ENCODE data around the gene LCMT1. TPM values are rescaled to one million over a fixed set of nuclear protein-coding genes. Genes with fewer than 3 reads are reported as not detected.

LCMT1 gene
- total RNA-seq, 1 donor from 2014 or later = 39.1 TPM

DNA sequence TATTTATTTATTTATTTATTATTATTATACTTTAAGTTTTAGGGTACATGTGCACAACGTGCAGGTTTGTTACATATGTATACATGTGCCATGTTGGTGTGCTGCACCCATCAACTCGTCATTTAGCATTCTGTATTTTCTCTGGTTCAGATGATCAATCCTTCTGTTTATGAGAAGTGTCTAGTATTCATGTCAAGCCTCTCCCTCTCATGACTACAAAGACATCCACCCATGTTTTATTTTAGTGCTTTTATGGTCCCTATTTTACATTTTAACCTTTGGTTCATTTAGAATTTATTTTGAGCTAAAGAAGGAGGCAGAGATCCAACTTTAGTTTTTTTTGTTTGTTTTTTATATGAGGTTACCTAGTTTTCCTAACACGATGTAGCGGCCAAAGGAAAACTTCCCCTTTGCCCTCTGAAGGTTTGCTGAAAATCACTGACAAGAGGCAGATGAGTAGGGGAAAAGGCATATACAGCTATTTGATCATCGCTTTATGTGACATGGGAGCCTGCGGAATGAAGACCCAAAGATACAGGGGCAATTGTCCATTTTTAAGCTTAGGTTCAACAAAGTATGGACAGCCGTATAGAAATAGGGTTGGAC, 82.8 kb downstream of the LCMT1 start:
- H3K9me3 Mint-ChIP-seq = no peaks in the 10 kb centered on the region
- no peak overlapping the region for H3K4me3 Mint-ChIP-seq
- intact Hi-C loops (cut with micrococcal nuclease) = no loop called here
- H3K4me1 Mint-ChIP-seq (ENCODE audit: low read depth) = no peaks in the 10 kb centered on the region
- no peak for DNase-seq (ENCODE audit: low spot score)
- H3K27ac Mint-ChIP-seq = no peak overlapping the region
- H3K27me3 Mint-ChIP-seq (ENCODE audit: insufficient read depth) = no peaks in the 10 kb centered on the region
- no peaks in the 10 kb centered on the region for H3K36me3 Mint-ChIP-seq (ENCODE audit: low read depth)

DNA sequence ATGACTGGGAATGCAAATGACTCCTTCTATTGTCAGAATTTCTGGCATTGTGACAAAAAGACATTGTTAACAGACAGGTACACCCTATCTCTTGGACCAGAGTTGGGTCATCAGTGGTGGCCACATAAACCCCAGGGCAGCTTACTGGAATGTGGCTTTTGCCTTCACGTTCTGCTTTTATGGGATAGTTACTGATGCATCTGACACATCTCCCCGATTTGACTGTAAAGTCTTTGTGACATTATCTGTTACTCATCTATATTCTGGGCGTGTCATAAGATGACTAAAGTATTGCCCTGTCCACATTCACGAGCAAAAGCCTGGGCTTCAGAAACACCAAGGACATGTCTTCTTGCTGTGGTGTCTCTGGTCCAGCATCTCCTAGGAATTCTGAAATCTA, 86.5 kb downstream of the LCMT1 start:
- DNase-seq (ENCODE audit: low spot score) = no peak
- Mint-ChIP-seq H3K27me3 (ENCODE audit: insufficient read depth) (no peaks in the 10 kb centered on the region), H3K36me3 (ENCODE audit: low read depth) (no peaks in the 10 kb centered on the region), H3K4me3 (no peak overlapping the region), H3K27ac (no peak overlapping the region), H3K9me3 (no peaks in the 10 kb centered on the region), H3K4me1 (ENCODE audit: low read depth) (no peaks in the 10 kb centered on the region)
- intact Hi-C loops (cut with micrococcal nuclease) = no loop called here

DNA sequence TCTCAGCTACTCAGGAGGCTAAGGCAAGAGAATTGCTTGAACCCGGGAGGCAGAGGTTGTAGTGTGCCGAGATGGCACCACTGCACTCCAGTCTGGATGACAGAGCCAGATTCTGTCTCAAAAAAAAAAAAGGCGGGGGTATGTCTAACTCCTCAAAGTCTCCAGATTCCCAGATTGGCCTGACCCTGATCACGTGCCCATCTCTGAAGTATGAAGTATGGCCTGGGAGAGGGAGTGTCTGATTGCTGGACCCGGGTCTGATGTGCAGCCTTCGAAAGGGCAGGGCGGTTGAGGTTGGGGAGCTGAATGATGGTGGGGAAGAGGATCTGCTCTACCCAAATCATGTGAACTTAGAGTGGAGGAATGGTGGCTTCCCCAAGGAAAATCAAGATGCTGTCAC, 87.9 kb downstream of the LCMT1 start:
- intact Hi-C loops (cut with micrococcal nuclease) = no loop called here
- Mint-ChIP-seq H3K27ac (no peak overlapping the region), H3K4me3 (no peak overlapping the region), H3K9me3 (no peaks in the 10 kb centered on the region), H3K27me3 (ENCODE audit: insufficient read depth) (peaks cover 2% of the 10 kb centered on the region), H3K36me3 (ENCODE audit: low read depth) (no peaks in the 10 kb centered on the region), H3K4me1 (ENCODE audit: low read depth) (no peaks in the 10 kb centered on the region)
- DNase-seq (ENCODE audit: low spot score) = no peak

DNA sequence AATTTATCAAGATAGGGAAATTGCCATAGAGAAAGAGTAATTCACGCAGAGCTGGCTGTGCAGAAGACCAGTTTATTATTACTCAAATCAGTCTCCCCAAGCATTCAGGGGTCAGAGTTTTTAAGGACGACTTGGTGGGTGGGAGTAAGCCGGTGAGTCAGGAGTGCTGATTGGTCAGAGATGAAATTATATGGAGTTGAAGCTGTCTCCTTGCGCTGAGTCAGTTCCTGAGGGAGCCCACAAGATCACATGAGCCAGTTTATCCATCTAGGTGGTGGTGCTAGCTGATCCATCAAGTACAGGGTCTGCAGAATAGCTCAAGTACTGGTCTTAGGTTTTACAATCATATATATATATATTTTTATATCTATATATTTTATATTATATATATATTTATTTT, 99.2 kb downstream of the LCMT1 start:
- intact Hi-C loops (cut with micrococcal nuclease) = no loop called here
- H3K27me3 Mint-ChIP-seq (ENCODE audit: insufficient read depth) = peaks cover 9% of the 10 kb centered on the region
- no peak overlapping the region for H3K4me3 Mint-ChIP-seq
- H3K4me1 Mint-ChIP-seq (ENCODE audit: low read depth) = no peaks in the 10 kb centered on the region
- H3K36me3 Mint-ChIP-seq (ENCODE audit: low read depth) = no peaks in the 10 kb centered on the region
- H3K9me3 Mint-ChIP-seq = no peaks in the 10 kb centered on the region
- DNase-seq (ENCODE audit: low spot score) = no peak
- H3K27ac Mint-ChIP-seq = no peak overlapping the region

DNA sequence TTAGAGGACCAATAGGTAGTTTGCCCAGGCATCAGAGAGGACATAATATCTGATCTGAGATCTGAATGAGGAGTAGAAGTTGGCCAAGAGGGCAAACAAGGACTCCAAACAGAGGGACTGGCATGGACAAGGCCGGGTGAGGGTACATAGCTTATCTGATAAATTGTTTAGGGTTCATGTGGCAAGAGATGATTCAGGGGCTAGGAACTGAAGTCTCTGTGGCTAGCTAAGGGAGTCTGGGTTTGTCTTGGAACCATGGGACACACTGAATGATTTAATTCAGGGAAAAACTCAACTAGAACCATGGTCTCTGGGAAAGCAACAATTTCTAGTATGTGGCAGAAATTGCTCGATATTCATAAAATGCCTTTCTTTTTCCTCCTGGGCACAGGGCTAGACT, 101.1 kb downstream of the LCMT1 start:
- no peaks in the 10 kb centered on the region for H3K36me3 Mint-ChIP-seq (ENCODE audit: low read depth)
- intact Hi-C loops (cut with micrococcal nuclease) = no loop called here
- H3K4me3 Mint-ChIP-seq = no peak overlapping the region
- no peak overlapping the region for H3K27ac Mint-ChIP-seq
- H3K4me1 Mint-ChIP-seq (ENCODE audit: low read depth) = no peaks in the 10 kb centered on the region
- H3K9me3 Mint-ChIP-seq = no peaks in the 10 kb centered on the region
- H3K27me3 Mint-ChIP-seq (ENCODE audit: insufficient read depth) = peaks cover 9% of the 10 kb centered on the region
- DNase-seq (ENCODE audit: low spot score) = no peak

DNA sequence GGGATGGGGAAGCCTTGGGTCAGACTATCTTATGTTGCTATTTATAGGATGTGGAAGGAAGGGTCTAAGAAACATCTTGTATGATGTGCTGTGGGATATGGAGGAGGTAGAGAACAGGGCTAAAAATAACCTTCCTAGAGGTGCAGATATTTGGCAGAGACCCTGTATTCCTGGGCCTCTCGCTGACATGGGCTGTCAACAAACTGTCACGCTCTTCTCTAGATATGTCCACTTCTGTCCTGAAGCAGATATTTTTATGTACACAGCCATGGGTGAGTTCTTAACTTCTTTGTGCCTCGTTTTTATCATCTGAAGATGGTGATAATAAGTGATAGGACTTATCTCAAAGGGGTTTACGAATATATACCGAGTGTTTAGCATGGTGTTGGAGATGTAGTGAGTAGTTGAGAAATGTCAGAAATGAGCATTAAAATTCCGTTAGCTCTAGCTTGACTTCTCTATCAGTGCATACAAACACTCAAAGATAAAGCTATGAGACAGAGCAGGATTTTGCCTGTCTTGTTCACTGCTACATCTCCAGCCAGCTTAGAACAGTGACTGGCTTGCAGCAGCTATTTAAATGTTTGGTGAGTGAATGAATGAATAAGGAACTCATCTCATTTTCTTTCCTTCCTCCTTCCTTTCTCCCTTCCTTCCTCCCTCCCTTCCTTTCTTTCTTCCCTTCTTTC, 102.3 kb downstream of the LCMT1 start:
- H3K4me3 Mint-ChIP-seq = no peak overlapping the region
- peaks cover 8% of the 10 kb centered on the region for H3K27me3 Mint-ChIP-seq (ENCODE audit: insufficient read depth)
- H3K27ac Mint-ChIP-seq = no peak overlapping the region
- no peaks in the 10 kb centered on the region for H3K9me3 Mint-ChIP-seq
- DNase-seq (ENCODE audit: low spot score) = no peak
- no peaks in the 10 kb centered on the region for H3K4me1 Mint-ChIP-seq (ENCODE audit: low read depth)
- H3K36me3 Mint-ChIP-seq (ENCODE audit: low read depth) = no peaks in the 10 kb centered on the region
- intact Hi-C loops (cut with micrococcal nuclease) = no loop called here

DNA sequence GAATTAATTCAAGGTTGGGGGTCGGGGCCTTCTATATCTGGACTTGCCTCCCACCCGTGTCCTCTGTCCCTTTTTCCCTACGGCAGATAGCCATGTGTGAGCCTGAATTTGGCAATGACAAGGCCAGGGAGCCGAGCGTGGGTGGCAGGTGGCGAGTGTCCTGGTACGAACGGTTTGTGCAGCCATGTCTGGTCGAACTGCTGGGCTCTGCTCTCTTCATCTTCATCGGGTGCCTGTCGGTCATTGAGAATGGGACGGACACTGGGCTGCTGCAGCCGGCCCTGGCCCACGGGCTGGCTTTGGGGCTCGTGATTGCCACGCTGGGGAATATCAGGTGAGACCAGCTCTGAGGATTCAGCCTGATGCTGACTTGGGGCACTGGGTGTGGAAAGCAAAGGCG, 105.6 kb downstream of the LCMT1 start:
- intact Hi-C loops (cut with micrococcal nuclease) = no loop called here
- H3K4me3 Mint-ChIP-seq = no peak overlapping the region
- no peaks in the 10 kb centered on the region for H3K9me3 Mint-ChIP-seq
- no peaks in the 10 kb centered on the region for H3K36me3 Mint-ChIP-seq (ENCODE audit: low read depth)
- H3K27me3 Mint-ChIP-seq (ENCODE audit: insufficient read depth) = peaks cover 5% of the 10 kb centered on the region
- H3K27ac Mint-ChIP-seq = no peak overlapping the region
- DNase-seq (ENCODE audit: low spot score) = no peak
- H3K4me1 Mint-ChIP-seq (ENCODE audit: low read depth) = no peaks in the 10 kb centered on the region

DNA sequence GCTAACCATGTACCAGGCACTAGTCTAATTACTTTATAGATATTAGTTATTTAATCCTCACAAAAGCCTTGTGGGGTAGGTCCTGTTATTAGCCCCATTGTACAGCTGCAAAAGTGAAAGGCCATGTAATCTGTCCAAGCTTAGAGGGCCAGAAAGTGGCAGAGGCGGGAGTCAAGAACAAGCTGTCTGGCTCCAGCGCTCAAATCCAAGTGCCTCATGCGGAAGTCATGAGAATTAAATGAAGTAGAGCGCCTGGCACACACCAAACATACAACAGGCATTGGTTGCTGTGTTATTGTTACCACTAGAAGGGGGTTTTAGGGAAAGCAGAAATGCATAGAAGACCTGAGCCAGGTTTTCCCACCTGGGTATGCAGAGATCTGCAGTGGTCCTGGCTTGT, 106.4 kb downstream of the LCMT1 start:
- DNase-seq (ENCODE audit: low spot score) = no peak
- Mint-ChIP-seq H3K9me3 (no peaks in the 10 kb centered on the region), H3K4me3 (no peak overlapping the region), H3K36me3 (ENCODE audit: low read depth) (no peaks in the 10 kb centered on the region), H3K4me1 (ENCODE audit: low read depth) (no peaks in the 10 kb centered on the region), H3K27me3 (ENCODE audit: insufficient read depth) (peaks cover 5% of the 10 kb centered on the region), H3K27ac (no peak overlapping the region)
- intact Hi-C loops (cut with micrococcal nuclease) = no loop called here

DNA sequence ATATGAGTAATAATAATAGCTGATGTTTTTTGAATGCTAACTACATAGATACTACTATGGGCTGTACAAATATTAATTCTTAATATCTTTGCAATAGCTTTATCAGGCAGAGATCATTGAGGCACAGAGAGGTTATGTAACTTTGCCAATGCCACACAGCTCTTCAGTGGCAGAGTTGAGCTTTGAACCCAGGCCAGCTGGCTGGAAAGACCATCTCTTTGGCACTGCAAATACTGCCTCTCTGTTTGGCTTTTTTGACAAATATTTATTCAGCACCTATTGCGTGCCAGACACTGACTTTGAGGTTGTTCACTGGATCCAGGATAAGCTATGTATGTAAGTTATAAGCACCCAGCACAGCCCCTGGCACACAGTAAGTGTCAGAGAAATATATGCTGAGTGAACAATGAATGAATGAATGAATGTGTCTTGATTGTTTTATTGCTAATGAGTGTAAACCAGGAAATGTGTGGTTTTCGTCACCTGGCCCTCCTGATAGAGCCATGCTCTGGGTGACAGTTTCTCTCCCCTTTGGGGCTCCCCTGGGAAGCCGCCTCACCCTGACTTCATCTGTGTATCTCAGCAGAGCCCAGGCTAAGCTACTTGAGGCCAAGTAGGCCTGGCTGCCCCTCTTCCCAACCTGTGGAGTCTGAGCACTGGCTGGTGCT, 107.7 kb downstream of the LCMT1 start:
- Mint-ChIP-seq H3K4me1 (ENCODE audit: low read depth) (no peaks in the 10 kb centered on the region), H3K9me3 (no peaks in the 10 kb centered on the region), H3K27me3 (ENCODE audit: insufficient read depth) (peaks cover 5% of the 10 kb centered on the region), H3K27ac (no peak overlapping the region), H3K36me3 (ENCODE audit: low read depth) (no peaks in the 10 kb centered on the region), H3K4me3 (no peak overlapping the region)
- intact Hi-C loops (cut with micrococcal nuclease) = no loop called here
- DNase-seq (ENCODE audit: low spot score) = no peak

DNA sequence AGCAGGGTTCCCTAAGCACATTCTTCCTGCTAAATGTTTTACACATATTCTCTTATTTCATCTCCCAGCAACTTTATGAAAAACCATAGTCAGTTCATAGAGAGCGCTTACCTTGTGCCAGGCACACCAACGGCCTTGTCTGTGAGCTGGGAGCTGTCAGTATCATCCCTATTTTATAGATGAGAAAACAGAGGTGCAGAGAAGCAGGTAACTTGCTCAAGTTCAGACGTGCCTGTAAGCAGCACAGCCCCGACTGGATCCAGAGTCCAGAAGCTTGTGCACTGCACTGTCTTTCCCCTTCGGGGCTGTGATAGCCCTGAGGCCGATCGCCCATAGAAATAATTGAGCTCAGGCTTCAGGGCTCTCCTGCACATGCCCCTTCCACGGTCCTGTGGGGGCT, 111.4 kb downstream of the LCMT1 start:
- Mint-ChIP-seq H3K27ac (no peak overlapping the region), H3K4me3 (no peak overlapping the region), H3K36me3 (ENCODE audit: low read depth) (no peaks in the 10 kb centered on the region), H3K9me3 (no peaks in the 10 kb centered on the region), H3K4me1 (ENCODE audit: low read depth) (no peaks in the 10 kb centered on the region), H3K27me3 (ENCODE audit: insufficient read depth) (no peaks in the 10 kb centered on the region)
- DNase-seq (ENCODE audit: low spot score) = no peak
- intact Hi-C loops (cut with micrococcal nuclease) = loop anchor here (10.0 kb wide), 2 partner anchors 318 to 388 kb away; no protein-coding TSS in a partner anchor

DNA sequence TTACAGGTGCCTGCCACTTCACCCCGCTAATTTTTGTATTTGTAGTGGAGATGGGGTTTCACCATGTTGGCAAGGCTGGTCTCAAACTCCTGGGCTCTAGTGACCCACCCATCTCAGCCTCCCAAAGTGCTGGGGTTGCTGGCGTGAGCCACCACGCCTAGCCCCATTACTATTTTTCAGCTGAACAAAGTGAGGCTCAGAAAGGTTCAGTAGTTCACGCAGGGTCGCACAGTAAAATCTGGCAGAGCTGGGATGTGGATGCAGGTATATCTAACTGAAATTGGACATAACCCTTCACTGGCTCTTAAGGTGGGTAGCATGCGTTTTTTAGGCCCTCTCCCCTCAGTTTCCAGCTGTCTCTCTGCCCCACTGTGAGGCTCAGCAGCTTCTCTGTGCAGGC, 112.4 kb downstream of the LCMT1 start:
- H3K4me1 Mint-ChIP-seq (ENCODE audit: low read depth) = no peaks in the 10 kb centered on the region
- no peaks in the 10 kb centered on the region for H3K27me3 Mint-ChIP-seq (ENCODE audit: insufficient read depth)
- H3K9me3 Mint-ChIP-seq = no peaks in the 10 kb centered on the region
- no peak for DNase-seq (ENCODE audit: low spot score)
- H3K36me3 Mint-ChIP-seq (ENCODE audit: low read depth) = no peaks in the 10 kb centered on the region
- H3K27ac Mint-ChIP-seq = no peak overlapping the region
- intact Hi-C loops (cut with micrococcal nuclease) = loop anchor here (10.0 kb wide), 2 partner anchors 319 to 389 kb away; no protein-coding TSS in a partner anchor
- no peak overlapping the region for H3K4me3 Mint-ChIP-seq

DNA sequence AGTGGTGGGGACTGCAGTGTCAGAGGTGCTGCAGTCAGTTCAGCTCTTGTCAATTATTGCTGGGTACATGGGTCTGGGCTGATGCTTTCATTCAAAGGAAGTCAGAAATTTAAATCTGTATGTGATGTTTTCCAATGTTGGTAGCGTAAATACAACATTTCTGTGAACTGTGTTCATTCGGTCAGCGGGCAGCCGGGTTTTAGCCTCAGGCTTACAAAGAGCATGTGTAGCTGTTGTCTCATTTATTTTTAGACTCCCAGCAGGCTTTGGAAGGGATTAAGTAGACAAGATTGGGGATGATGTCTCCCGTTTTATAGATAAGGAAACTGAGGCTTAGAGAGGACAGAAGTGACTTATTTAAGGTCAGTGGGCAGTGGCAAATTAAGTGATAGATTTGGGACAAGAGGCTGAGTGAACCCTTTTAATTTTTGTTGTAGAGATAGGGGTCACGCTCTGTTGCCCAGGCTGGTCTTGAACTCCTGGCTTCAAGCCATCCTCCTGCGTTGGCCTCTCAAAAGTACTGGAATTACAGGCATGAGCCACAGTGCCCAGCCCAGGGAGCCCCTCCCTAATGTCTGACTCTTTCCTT, 113.3 kb downstream of the LCMT1 start:
- no peak overlapping the region for H3K27ac Mint-ChIP-seq
- no peak overlapping the region for H3K4me3 Mint-ChIP-seq
- H3K36me3 Mint-ChIP-seq (ENCODE audit: low read depth) = no peaks in the 10 kb centered on the region
- H3K27me3 Mint-ChIP-seq (ENCODE audit: insufficient read depth) = no peaks in the 10 kb centered on the region
- intact Hi-C loops (cut with micrococcal nuclease) = loop anchor here (1.0 to 10.0 kb wide), 5 partner anchors 98 to 390 kb away; partner anchors contain the start of gene LCMT1
- H3K9me3 Mint-ChIP-seq = no peaks in the 10 kb centered on the region
- no peak for DNase-seq (ENCODE audit: low spot score)
- H3K4me1 Mint-ChIP-seq (ENCODE audit: low read depth) = no peaks in the 10 kb centered on the region

Data from activated T-helper 1 cell treated with anti-CD3 and anti-CD28 coated beads, Interleukin-12 subunit alpha, Interleukin-12 subunit beta, Interleukin-2, Interleukin-4 antibody, amounts not matched to agents 30 ng/mL and 10 ng/mL and 1 ng/mL, durations not matched to agents 14 hours and 24 hours and 36 hours (primary cell).